Caco-2 (cell line): ENCODE results near the gene ARFGAP1. TPM values are rescaled to one million over a fixed set of nuclear protein-coding genes. Genes with fewer than 3 reads are reported as not detected.
A peak's percentile ranks its signal among the peaks of the same experiment; 100 is the strongest.

Experiments
- BruUV-seq: library from RNA; stranded (reverse); fragments of 400-500 nt; replicated peaks from 2 replicates; lab custom pipeline; 2021; lab: Mats Ljungman, UMichigan
- CTCF ChIA-PET: fragments of 300-600 bp; sonication (Branson Sonifier 250); formaldehyde crosslinking; loops from one replicate; lab custom pipeline; 2022; ENCODE audit warnings: antibody characterized with exemption; lab: Charles Lee
- POLR2A ChIA-PET: fragments of 300-600 bp; sonication (Branson Sonifier 250); formaldehyde crosslinking; loops from one replicate; lab custom pipeline; 2022; ENCODE audit warnings: antibody characterized with exemption; lab: Charles Lee
- DNase-seq, 2 experiments: peaks; one replicate each; pipeline versions ENCODE4 v3.0.0 to v3.0.0-alpha.2; 2020 to 2022
- H3K27me3 ChIP-seq: replicated peaks from 2 replicates; pipeline ENCODE4 v1.6.0; 2011; ENCODE audit warnings: low read length; ENCODE audit not compliant: control insufficient read depth, insufficient read depth
- H3K36me3 ChIP-seq: 2 replicates; pipeline ENCODE4 v1.5.1; 2011; ENCODE audit warnings: low read length; ENCODE audit not compliant: control insufficient read depth, insufficient read depth
- H3K4me1 ChIP-seq: fragments of 250-450 bp; sonication (Bioruptor Pico); 2 replicates; pipeline ENCODE4 v1.5.1; 2020; ENCODE audit warnings: mild to moderate bottlenecking
- H3K4me3 ChIP-seq: 2 replicates; pipeline ENCODE4 v1.5.1; 2011; ENCODE audit warnings: low read depth, mild to moderate bottlenecking, control low read depth, low read length
- H3K9me3 ChIP-seq: fragments of 250-450 bp; sonication (Bioruptor Pico); 2 replicates; pipeline ENCODE4 v1.5.1; 2020; ENCODE audit warnings: mild to moderate bottlenecking, moderate library complexity
- H3K27ac Mint-ChIP-seq: one replicate; pipeline ENCODE4 v1.8.0; 2022; ENCODE audit warnings: mixed read lengths; ENCODE audit not compliant: unreplicated experiment
- H3K27me3 Mint-ChIP-seq: one replicate; pipeline ENCODE4 v1.8.0; 2022; ENCODE audit warnings: mixed read lengths; ENCODE audit not compliant: insufficient read depth, unreplicated experiment
- H3K36me3 Mint-ChIP-seq: one replicate; pipeline ENCODE4 v1.8.0; 2022; ENCODE audit warnings: mild to moderate bottlenecking, mixed read lengths; ENCODE audit not compliant: insufficient read depth, unreplicated experiment
- H3K4me1 Mint-ChIP-seq: one replicate; pipeline ENCODE4 v1.8.0; 2022; ENCODE audit warnings: low read depth, mixed read lengths; ENCODE audit not compliant: unreplicated experiment
- H3K4me3 Mint-ChIP-seq: one replicate; pipeline ENCODE4 v1.8.0; 2022; ENCODE audit warnings: mild to moderate bottlenecking, moderate library complexity, mixed read lengths; ENCODE audit not compliant: unreplicated experiment
- H3K9me3 Mint-ChIP-seq: one replicate; pipeline ENCODE4 v1.8.0; 2022; ENCODE audit warnings: mixed read lengths; ENCODE audit not compliant: unreplicated experiment
- CTCF ChIP-seq, 2 experiments: fragments of 200-600 bp in 1 of 2; IDR thresholded peaks; 1 replicate in 1 of 2; 2 replicates in 1 of 2; pipeline versions ENCODE4 v1.5.1 to v1.8.0; 2011 to 2022; ENCODE audit warnings: antibody characterized with exemption in 1 of 2, control low read depth in 1 of 2, inconsistent platforms in 1 of 2, low read depth in 1 of 2, low read length in 1 of 2, mild to moderate bottlenecking in 1 of 2, moderate library complexity in 1 of 2; ENCODE audit not compliant: insufficient read depth in 1 of 2, severe bottlenecking in 1 of 2, unreplicated experiment in 1 of 2
- intact Hi-C: fragments of 100-400 bp; cut with micrococcal nuclease; formaldehyde crosslinking; loops from one replicate; pipeline ENCODE4 v1.10.0; 2022; ENCODE audit not compliant: unreplicated experiment
- total RNA-seq: library from RNA; stranded (reverse); gene quantifications from 2 replicates; pipeline ENCODE4 v1.2.3, GENCODE V29; 2022

ARFGAP1 gene
- total RNA-seq, 1 experiment from 2014 or later, result 275 TPM

- peak in 1 of 2 experiments; percentile 84 for DNase-seq
- Mint-ChIP-seq H3K4me1 (no peaks in the 10 kb centered on the region), H3K27ac (peak overlapping the region; percentile 48), H3K9me3 (no peaks in the 10 kb centered on the region), H3K36me3 (peaks cover 86% of the 10 kb centered on the region), H3K27me3 (no peaks in the 10 kb centered on the region), H3K4me3 (no peak overlapping the region)
- Histone ChIP-seq H3K4me3 (no peak overlapping the region), H3K9me3 (no peaks in the 10 kb centered on the region), H3K36me3 (no peaks in the 10 kb centered on the region), H3K27me3 (no peaks in the 10 kb centered on the region), H3K4me1 (0 out of 2 replicates have a peak, but pooled peaks cover 5% of the 10 kb centered on the region)
- TF ChIP-seq CTCF (IDR thresholded peaks at IDR 0.05; ENCODE audit: insufficient read depth in 1 of 2, low read depth in 1 of 2, low read length in 1 of 2, severe bottlenecking in 1 of 2, unreplicated experiment in 1 of 2), result peak; percentile 81 to 84
- no TSS peak for BruUV-seq
- POLR2A ChIA-PET, result no interaction called here
- CTCF ChIA-PET, result interaction anchor here (0.5 to 3.1 kb wide), 8 partner anchors 10 to 639 kb away, joined by 3 to 24 read pairs (median 4); no protein-coding TSS in a partner anchor
- intact Hi-C loops, result loop anchor here (5.0 kb wide), 1 partner anchor 109 kb away; no protein-coding TSS in a partner anchor
Measured at GRCh38 chr20:63290677-63291472, 18.3 kb downstream of the ARFGAP1 start.

GRCh38 chr20:63291811-63292210, 19.2 kb downstream of the ARFGAP1 start:
- 0 out of 2 replicates have a peak, but pooled peaks cover 5% of the 10 kb centered on the region for H3K4me1 ChIP-seq
- Mint-ChIP-seq H3K36me3 (peaks cover 77% of the 10 kb centered on the region), H3K4me3 (peak overlapping the region; percentile 14), H3K4me1 (no peaks in the 10 kb centered on the region), H3K27me3 (no peaks in the 10 kb centered on the region), H3K9me3 (no peaks in the 10 kb centered on the region), H3K27ac (peak overlapping the region; percentile 39)
- no peaks in the 10 kb centered on the region for H3K27me3 ChIP-seq
- ChIA-PET CTCF (interaction anchor here (0.6 to 3.1 kb wide), 7 partner anchors 10 to 180 kb away, joined by 3 to 24 read pairs (median 5); no protein-coding TSS in a partner anchor), POLR2A (no interaction called here)
- TF ChIP-seq CTCF (IDR thresholded peaks at IDR 0.05; ENCODE audit: insufficient read depth in 1 of 2, low read depth in 1 of 2, low read length in 1 of 2, severe bottlenecking in 1 of 2, unreplicated experiment in 1 of 2), result peak in 1 of 2 experiments; percentile 20
- no peaks in the 10 kb centered on the region for H3K9me3 ChIP-seq
- H3K4me3 ChIP-seq, result no peak overlapping the region
- H3K36me3 ChIP-seq, result no peaks in the 10 kb centered on the region
- no TSS peak for BruUV-seq
- no peak for DNase-seq
- intact Hi-C loops, result loop anchor here (5.0 kb wide), 1 partner anchor 110 kb away; no protein-coding TSS in a partner anchor

- H3K36me3 Mint-ChIP-seq, result peaks cover 72% of the 10 kb centered on the region
- no peaks in the 10 kb centered on the region for H3K27me3 ChIP-seq
- no peaks in the 10 kb centered on the region for H3K36me3 ChIP-seq
- H3K4me3 Mint-ChIP-seq, result peak overlapping the region; percentile 14
- POLR2A ChIA-PET, result no interaction called here
- no peak overlapping the region for H3K4me3 ChIP-seq
- no peaks in the 10 kb centered on the region for H3K27me3 Mint-ChIP-seq
- H3K27ac Mint-ChIP-seq, result peak overlapping the region; percentile 39
- BruUV-seq, result no TSS peak
- intact Hi-C loops, result loop anchor here (5.0 kb wide), 1 partner anchor 110 kb away; no protein-coding TSS in a partner anchor
- H3K4me1 ChIP-seq, result 0 out of 2 replicates have a peak, but pooled peaks cover 5% of the 10 kb centered on the region
- CTCF ChIA-PET, result interaction anchor here (0.6 to 3.1 kb wide), 6 partner anchors 11 to 90 kb away, joined by 3 to 24 read pairs (median 6); partner anchors contain the start of gene ARFGAP1
- H3K9me3 Mint-ChIP-seq, result no peaks in the 10 kb centered on the region
- no peaks in the 10 kb centered on the region for H3K4me1 Mint-ChIP-seq
- H3K9me3 ChIP-seq, result no peaks in the 10 kb centered on the region
- no peak for DNase-seq
- no peak for TF ChIP-seq CTCF (IDR thresholded peaks at IDR 0.05; ENCODE audit: insufficient read depth in 1 of 2, low read depth in 1 of 2, low read length in 1 of 2, severe bottlenecking in 1 of 2, unreplicated experiment in 1 of 2)
Measured at GRCh38 chr20:63292292-63292701, 19.7 kb downstream of the ARFGAP1 start.
